ENCODE data around the gene ABCC1.

GRCh38 chr16:16141141-16141540 lies 191.7 kb downstream of the ABCC1 start:
- TF ChIP-seq POLR2A (IDR thresholded peaks at IDR 0.05; ENCODE audit: control extremely low read depth in 1 of 2, low read depth in 2 of 2, low read length in 2 of 2) (no peak), CTCF (IDR thresholded peaks at IDR 0.05; ENCODE audit: control extremely low read depth in 1 of 3, insufficient read depth in 1 of 3, low read depth in 1 of 3, low read length in 3 of 3) (no peak), POU5F1 (IDR thresholded peaks at IDR 0.05; ENCODE audit: low read depth, low read length) (no peak), POLR2AphosphoS5 (IDR thresholded peaks at IDR 0.05; ENCODE audit: low read depth, low read length) (no peak)
